Activated CD4-positive, alpha-beta T cell treated with anti-CD3 and anti-CD28 coated beads, Interleukin-2, amount 10 ng/mL, durations not matched to agents 24 days and 14 days (primary cell): ENCODE data around the gene TRPM4. TPM values are rescaled to one million over a fixed set of nuclear protein-coding genes. Genes with fewer than 3 reads are reported as not detected.
A peak's percentile ranks its signal among the peaks of the same experiment; 100 is the strongest.
"Not testable (repeated sequence)": the region's sequence is repeated elsewhere in the genome, so short reads cannot be mapped to it uniquely, and the experiment has no call there.

Source experiments
- DNase-seq: peaks from one replicate; pipeline ENCODE4 v3.0.0; 2022
- H3K27ac Mint-ChIP-seq: one replicate; pipeline ENCODE4 v1.8.0; 2022; ENCODE audit warnings: mild to moderate bottlenecking, mixed read lengths
- H3K27me3 Mint-ChIP-seq: one replicate; pipeline ENCODE4 v1.8.0; 2022; ENCODE audit warnings: mixed read lengths
- H3K36me3 Mint-ChIP-seq: one replicate; pipeline ENCODE4 v1.8.0; 2022; ENCODE audit warnings: low read depth, mild to moderate bottlenecking, mixed read lengths
- H3K4me1 Mint-ChIP-seq: one replicate; pipeline ENCODE4 v1.8.0; 2021; ENCODE audit warnings: mixed read lengths
- H3K4me3 Mint-ChIP-seq: one replicate; pipeline ENCODE4 v1.8.0; 2022; ENCODE audit warnings: mild to moderate bottlenecking, moderate library complexity, mixed read lengths
- H3K9me3 Mint-ChIP-seq: one replicate; pipeline ENCODE4 v1.8.0; 2021; ENCODE audit warnings: mixed read lengths
- intact Hi-C: fragments of 100-400 bp; cut with micrococcal nuclease; formaldehyde crosslinking; loops from one replicate; pipeline ENCODE4 v1.15.1; 2023
- total RNA-seq: library from RNA; stranded (reverse); gene quantifications from 2 replicates; pipeline ENCODE4 v1.2.3, GENCODE V29; 2022

The TRPM4 gene
- total RNA-seq, 1 donor from 2014 or later, result 1.4 TPM

DNA sequence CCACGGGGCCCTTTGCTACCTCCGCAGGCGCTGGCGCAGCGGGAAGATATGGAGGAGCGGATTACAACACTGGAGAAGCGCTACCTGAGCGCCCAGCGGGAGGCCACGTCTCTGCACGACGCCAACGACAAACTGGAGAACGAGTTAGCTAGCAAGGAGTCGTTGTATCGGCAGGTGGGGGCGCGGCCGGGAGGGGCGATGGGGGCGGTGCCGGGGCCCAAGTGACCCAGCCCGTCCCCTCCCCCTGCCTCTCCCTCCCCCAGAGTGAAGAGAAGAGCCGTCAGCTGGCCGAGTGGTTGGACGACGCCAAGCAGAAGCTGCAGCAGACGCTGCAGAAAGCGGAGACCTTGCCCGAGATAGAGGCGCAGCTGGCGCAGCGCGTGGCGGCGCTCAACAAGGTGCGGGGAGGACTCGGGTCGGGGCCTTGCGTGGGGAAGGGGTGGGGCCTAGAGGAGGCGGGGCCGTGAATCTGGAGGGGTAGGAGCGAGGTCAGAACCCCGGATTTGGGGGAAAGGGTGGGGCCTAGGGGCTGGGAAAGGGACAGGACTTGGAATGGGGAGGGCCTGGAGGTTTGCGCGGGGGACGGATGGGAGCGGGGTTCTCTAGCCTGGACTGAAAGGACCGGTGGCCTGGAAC is 24.5 kb upstream of the TRPM4 start:
- Mint-ChIP-seq H3K4me1 (peaks cover 17% of the 10 kb centered on the region), H3K27ac (no peak overlapping the region), H3K9me3 (no peaks in the 10 kb centered on the region), H3K27me3 (peaks cover 3% of the 10 kb centered on the region), H3K4me3 (peak overlapping the region; percentile 82), H3K36me3 (no peaks in the 10 kb centered on the region)
- intact Hi-C loops, result loop anchor here (2.0 kb wide), 1 partner anchor 16 kb away; no protein-coding TSS in a partner anchor
- peak; percentile 86 for DNase-seq

DNA sequence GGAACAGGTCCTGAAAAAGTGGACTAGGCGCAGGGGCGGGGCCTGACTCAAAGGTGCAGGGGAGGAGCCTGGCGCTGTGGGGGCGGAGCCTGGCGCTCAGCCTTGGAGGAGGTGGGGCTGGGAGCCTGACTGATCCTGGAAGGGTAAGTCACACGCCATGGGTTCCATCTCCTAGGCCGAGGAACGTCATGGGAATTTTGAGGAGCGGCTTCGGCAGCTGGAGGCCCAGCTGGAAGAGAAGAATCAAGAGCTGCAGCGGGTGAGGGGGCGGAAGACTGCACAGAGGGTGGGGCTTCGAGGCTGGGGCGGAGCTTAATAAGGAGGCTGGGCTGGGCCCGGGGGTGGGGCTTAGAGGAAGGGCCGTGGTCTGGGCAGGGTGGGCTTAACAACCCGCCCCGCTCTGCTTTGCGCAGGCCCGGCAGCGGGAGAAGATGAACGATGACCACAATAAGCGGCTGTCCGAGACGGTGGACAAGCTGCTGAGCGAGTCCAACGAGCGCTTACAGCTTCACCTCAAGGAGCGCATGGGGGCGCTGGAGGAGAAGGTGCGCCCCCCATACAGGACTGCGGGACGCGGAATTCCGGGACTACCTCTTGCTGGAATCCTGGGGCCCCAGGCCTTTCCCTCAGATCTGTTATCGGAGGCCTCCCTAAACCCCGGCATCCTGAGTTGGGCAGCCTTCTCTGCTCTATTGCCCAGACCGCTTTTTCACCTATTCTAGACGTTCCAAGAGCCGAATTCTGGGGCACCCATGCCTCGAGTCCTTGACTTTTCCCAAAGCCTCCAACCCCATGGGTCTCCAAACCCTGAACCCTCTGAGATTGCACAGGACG is 23.8 kb upstream of the TRPM4 start:
- intact Hi-C loops, result loop anchor here (2.0 kb wide), 1 partner anchor 15 kb away; no protein-coding TSS in a partner anchor
- Mint-ChIP-seq H3K27ac (no peak overlapping the region), H3K9me3 (no peaks in the 10 kb centered on the region), H3K27me3 (peaks cover 3% of the 10 kb centered on the region), H3K36me3 (no peaks in the 10 kb centered on the region), H3K4me3 (peak overlapping the region; percentile 82), H3K4me1 (peaks cover 11% of the 10 kb centered on the region)
- peak; percentile 90 for DNase-seq

DNA sequence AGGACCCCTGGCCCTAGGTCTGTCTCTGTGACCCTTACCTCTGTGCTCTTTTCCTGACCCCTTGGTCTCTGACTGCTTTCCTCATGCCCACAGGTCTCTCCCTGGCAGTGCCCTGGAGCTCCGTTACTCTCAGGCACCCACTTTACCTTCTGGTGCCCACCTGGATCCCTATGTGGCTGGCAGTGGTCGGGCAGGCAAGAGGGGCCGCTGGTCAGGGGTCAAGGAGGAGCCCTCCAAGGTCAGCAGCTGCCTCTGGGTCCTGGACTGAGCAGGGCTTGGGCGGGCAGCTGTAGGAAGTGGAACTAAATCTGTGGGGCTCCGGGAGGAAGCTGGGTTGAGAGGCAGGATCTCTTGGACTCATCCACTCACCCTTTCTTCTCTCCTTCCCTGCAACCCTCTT is 21.9 kb upstream of the TRPM4 start:
- no peaks in the 10 kb centered on the region for H3K9me3 Mint-ChIP-seq
- intact Hi-C loops, result no loop called here
- H3K27me3 Mint-ChIP-seq, result peaks cover 3% of the 10 kb centered on the region
- H3K4me1 Mint-ChIP-seq, result peaks cover 9% of the 10 kb centered on the region
- H3K36me3 Mint-ChIP-seq, result no peaks in the 10 kb centered on the region
- no peak for DNase-seq
- H3K27ac Mint-ChIP-seq, result no peak overlapping the region
- no peak overlapping the region for H3K4me3 Mint-ChIP-seq

DNA sequence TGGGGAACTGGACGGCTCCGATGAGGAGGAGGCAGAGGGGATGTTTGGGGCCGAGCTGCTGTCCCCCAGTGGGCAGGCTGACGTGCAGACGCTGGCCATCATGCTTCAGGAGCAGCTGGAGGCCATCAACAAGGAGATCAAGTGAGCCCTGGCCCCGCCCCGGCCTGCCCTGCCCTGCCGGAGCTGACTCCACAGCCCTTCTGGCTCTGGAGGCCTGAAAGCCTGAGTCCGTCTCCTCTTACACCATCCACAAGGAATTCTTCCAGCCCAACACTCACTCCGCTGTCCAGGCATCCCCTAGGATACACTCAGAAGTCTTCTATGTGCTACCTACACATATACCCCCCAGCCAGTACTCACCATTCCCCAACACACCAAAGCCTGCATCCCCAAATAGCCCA is 20.8 kb upstream of the TRPM4 start:
- H3K27ac Mint-ChIP-seq, result no peak overlapping the region
- intact Hi-C loops, result no loop called here
- peaks cover 11% of the 10 kb centered on the region for H3K4me1 Mint-ChIP-seq
- DNase-seq, result no peak
- no peaks in the 10 kb centered on the region for H3K36me3 Mint-ChIP-seq
- H3K27me3 Mint-ChIP-seq, result peaks cover 3% of the 10 kb centered on the region
- no peaks in the 10 kb centered on the region for H3K9me3 Mint-ChIP-seq
- H3K4me3 Mint-ChIP-seq, result no peak overlapping the region

DNA sequence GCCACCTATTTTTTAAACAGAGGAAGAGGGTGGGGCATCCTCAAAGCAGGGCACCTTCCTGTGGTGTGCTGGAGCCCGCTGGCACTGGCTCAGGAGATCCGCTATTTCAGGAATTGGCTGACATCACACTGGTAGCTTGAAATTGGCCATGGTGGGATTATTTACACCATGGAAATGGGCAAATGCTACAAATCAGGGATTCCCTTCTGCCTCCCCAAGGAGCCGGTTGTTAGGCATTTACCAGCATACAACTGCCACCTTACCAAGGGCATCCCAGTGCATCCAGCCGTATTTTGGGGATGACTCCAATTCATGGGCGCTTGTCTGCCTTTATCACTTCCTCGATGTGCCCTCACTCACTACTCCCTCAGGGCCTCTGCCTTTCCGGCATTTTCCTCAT is 16.6 kb upstream of the TRPM4 start:
- DNase-seq, result no peak
- H3K9me3 Mint-ChIP-seq, result no peaks in the 10 kb centered on the region
- no peaks in the 10 kb centered on the region for H3K36me3 Mint-ChIP-seq
- peaks cover 6% of the 10 kb centered on the region for H3K27me3 Mint-ChIP-seq
- intact Hi-C loops, result no loop called here
- no peak overlapping the region for H3K4me3 Mint-ChIP-seq
- H3K4me1 Mint-ChIP-seq, result peaks cover 19% of the 10 kb centered on the region
- H3K27ac Mint-ChIP-seq, result no peak overlapping the region

DNA sequence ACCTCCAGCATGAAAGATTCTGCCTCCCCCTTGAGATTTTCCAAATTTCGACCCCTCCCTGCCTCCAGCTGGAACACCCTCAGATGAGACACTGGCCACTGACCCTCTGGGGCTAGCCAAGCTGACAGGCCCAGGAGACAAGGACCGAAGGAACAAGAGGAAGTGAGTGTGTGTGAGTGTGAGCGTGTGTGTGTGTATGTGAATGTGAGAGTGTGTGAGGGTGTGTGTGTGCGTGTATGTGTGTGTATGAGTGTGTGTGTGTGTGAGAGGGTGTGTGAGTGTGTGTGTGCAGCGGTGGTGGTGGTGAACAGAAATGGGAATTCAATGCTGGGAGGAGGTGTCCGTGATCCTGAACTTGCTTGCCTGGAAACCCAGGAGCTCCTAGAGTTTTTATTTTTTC is 16.2 kb upstream of the TRPM4 start:
- peak overlapping the region; percentile 3 for H3K4me3 Mint-ChIP-seq
- H3K9me3 Mint-ChIP-seq, result no peaks in the 10 kb centered on the region
- H3K36me3 Mint-ChIP-seq, result no peaks in the 10 kb centered on the region
- intact Hi-C loops, result no loop called here
- no peak overlapping the region for H3K27ac Mint-ChIP-seq
- no peak for DNase-seq
- H3K27me3 Mint-ChIP-seq, result peaks cover 8% of the 10 kb centered on the region
- peaks cover 18% of the 10 kb centered on the region for H3K4me1 Mint-ChIP-seq

DNA sequence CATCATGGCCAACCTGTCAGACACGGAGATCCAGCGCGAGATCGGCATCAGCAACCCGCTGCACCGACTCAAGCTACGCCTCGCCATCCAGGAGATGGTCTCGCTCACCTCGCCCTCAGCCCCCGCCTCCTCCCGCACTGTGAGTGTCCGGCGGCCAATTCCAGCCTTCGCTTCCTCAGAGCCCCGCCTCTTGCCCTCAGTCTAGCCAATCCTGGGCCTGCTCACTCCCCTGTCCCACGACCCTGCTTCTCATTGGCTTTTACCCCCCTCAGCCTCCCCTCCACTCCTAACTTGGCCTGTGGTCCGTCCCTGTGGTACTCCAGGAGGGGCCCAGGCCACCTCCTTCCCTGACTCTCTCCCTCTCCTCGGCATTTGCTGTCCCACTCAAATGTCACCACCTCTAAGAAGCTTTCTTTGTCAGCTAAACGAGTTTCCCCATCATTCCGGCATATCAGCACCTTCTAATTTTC is 14.7 kb upstream of the TRPM4 start:
- Mint-ChIP-seq H3K36me3 (no peaks in the 10 kb centered on the region), H3K27ac (peak overlapping the region; percentile 67)
- intact Hi-C loops, result loop anchor here (2.0 kb wide), 1 partner anchor 24 kb away; the partner anchor contains the start of genes C19orf73 and PPFIA3

DNA sequence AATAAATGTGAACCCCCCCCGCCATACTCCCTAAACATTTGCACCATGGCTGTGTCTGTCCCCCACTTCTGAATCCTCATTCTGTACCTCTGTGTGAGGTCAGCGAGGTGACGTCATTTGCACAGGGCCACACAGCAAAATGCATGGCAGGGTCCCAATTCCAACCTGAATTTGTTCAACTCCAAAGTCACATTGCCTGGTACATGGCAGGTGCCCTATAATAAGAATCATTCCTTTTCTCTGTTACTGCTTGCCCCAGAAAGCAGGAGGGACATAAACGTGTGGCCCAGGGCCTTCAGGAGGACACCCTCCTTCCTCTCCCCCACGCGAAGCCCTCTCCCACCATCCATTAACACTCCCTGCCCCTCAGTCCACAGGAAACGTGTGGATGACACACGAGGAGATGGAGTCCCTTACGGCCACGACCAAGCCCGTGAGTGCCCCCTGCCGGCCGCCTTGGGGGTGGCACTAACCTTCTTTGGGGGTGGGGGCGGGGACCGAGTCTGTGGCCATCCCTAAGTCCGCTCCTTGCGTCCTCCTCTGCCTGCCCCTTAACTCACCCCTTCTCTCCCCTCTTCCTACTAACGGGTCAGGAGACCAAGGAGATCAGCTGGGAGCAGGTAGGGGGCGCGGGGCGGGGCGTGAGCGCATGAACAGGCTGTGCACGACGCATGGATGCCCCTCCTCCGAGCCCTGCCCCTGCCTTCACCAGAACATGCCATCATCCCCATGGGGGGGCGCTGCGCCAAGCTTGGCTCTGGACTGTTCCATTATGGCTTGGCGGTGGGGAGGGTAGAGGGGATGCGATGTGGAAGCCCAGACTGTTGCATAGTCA is 11.8 kb upstream of the TRPM4 start:
- peak; percentile 93 for DNase-seq
- Mint-ChIP-seq H3K27ac (peak overlapping the region; percentile 73), H3K4me1 (peaks cover 29% of the 10 kb centered on the region), H3K36me3 (no peaks in the 10 kb centered on the region), H3K4me3 (peak overlapping the region; percentile 60), H3K27me3 (peaks cover 39% of the 10 kb centered on the region), H3K9me3 (no peaks in the 10 kb centered on the region)
- intact Hi-C loops, result loop anchor here (1.0 to 5.0 kb wide), 2 partner anchors 48 to 68 kb away; no protein-coding TSS in a partner anchor

More for the DNA sequence above, 14.7 kb upstream of the TRPM4 start:
- peak; percentile 93 for DNase-seq
- H3K9me3 Mint-ChIP-seq, result no peaks in the 10 kb centered on the region
- H3K27me3 Mint-ChIP-seq, result peaks cover 21% of the 10 kb centered on the region
- peak overlapping the region; percentile 93 for H3K4me3 Mint-ChIP-seq
- H3K4me1 Mint-ChIP-seq, result peaks cover 19% of the 10 kb centered on the region

DNA sequence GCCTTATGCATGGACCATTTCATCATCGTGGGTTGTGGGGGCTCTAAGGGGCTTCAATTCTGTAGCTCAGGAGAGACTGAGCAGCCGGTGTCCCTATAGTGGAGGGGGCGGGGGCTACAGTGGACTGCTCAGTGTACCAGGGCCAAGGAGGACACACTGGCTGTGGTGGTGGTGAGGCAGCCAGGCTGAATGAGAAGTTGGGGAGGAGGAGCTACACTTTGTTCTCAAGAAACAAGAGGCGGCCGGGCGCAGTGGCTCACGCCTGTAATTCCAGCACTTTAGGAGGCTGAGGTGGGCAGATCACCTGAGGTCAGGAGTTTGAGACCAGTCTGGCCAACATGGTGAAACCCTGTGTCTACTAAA is 11.2 kb upstream of the TRPM4 start:
- not testable (repeated sequence) for DNase-seq, H3K9me3 Mint-ChIP-seq, H3K27ac Mint-ChIP-seq, H3K36me3 Mint-ChIP-seq
- intact Hi-C loops, result loop anchor here (5.0 kb wide), 1 partner anchor 69 kb away; no protein-coding TSS in a partner anchor
- Mint-ChIP-seq H3K4me3 (peak overlapping the region; percentile 60), H3K4me1 (peaks cover 28% of the 10 kb centered on the region), H3K27me3 (peaks cover 40% of the 10 kb centered on the region)

DNA sequence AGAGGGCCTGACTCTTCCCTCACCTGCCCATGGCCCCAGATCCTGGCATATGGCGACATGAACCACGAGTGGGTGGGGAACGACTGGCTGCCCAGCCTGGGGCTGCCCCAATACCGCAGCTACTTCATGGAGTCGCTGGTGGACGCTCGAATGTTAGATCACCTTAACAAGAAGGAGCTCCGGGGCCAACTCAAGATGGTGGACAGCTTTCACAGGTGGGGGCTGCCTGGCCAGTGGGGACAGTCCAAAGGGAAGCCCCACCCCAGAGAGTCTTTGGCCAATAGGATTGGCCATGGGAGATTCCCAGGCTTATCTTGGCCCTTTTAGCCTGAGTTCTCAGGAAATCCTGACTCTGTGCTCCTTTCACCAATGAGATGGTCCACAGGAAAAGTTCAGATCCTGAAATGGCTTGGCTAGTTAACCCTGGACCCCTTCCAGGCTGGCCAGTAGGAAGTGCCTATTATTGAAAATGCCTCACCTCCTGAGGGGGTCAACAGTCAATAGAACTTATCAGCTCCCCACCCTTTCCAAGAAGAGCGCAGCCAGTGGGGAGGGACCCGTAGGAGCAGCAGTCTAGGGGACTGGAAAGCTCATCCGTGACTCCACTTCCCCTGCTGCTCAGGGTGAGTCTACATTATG is 9.4 kb upstream of the TRPM4 start:
- H3K27ac Mint-ChIP-seq, result no peak overlapping the region
- H3K36me3 Mint-ChIP-seq, result peaks cover 2% of the 10 kb centered on the region
- H3K4me3 Mint-ChIP-seq, result peak overlapping the region; percentile 55
- peaks cover 51% of the 10 kb centered on the region for H3K27me3 Mint-ChIP-seq
- peaks cover 23% of the 10 kb centered on the region for H3K4me1 Mint-ChIP-seq
- intact Hi-C loops, result loop anchor here (2.0 to 5.0 kb wide), 2 partner anchors 15 to 71 kb away; no protein-coding TSS in a partner anchor
- DNase-seq, result no peak
- peaks cover 4% of the 10 kb centered on the region for H3K9me3 Mint-ChIP-seq

DNA sequence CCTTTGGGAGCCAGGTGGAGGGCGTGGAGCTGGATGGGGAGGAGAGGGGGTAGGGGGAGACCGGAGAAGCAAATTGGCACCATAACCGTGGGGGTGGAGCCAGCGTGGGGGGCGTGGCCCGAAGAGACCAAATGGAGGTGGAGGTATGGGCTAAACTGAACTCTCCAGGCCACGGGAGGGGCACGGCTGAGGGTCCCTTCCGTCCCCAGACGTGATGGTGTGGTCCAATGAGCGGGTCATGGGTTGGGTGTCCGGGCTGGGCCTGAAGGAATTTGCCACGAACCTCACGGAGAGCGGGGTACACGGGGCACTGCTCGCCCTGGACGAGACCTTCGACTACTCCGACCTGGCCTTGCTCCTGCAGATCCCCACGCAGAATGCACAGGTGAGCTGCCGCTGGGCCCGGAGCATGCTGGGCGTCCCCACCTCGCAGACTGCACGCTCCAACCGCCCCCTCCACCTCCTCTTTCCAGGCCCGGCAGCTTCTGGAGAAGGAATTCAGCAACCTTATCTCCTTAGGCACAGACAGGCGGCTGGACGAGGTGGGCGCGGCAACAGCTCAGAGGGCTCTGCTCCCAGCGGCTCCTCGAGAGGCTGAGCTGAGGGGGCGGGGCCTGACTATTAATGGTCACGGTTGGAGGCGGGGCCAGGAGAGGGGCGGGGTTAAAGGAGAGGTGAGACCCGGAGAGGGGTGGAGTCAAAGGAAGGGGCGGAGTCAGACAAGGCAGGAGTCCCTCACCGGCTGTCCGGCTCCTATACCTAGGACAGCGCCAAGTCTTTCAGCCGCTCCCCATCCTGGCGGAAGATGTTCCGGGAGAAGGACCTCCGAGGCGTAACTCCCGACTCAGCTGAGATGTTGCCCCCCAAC is 8.6 kb upstream of the TRPM4 start:
- peak; percentile 94 for DNase-seq
- no peak overlapping the region for H3K27ac Mint-ChIP-seq
- peaks cover 6% of the 10 kb centered on the region for H3K9me3 Mint-ChIP-seq
- intact Hi-C loops, result loop anchor here (2.0 to 5.0 kb wide), 2 partner anchors 16 to 72 kb away; no protein-coding TSS in a partner anchor
- H3K4me1 Mint-ChIP-seq, result peaks cover 23% of the 10 kb centered on the region
- peaks cover 59% of the 10 kb centered on the region for H3K27me3 Mint-ChIP-seq
- peak overlapping the region; percentile 90 for H3K4me3 Mint-ChIP-seq
- H3K36me3 Mint-ChIP-seq, result peaks cover 2% of the 10 kb centered on the region

DNA sequence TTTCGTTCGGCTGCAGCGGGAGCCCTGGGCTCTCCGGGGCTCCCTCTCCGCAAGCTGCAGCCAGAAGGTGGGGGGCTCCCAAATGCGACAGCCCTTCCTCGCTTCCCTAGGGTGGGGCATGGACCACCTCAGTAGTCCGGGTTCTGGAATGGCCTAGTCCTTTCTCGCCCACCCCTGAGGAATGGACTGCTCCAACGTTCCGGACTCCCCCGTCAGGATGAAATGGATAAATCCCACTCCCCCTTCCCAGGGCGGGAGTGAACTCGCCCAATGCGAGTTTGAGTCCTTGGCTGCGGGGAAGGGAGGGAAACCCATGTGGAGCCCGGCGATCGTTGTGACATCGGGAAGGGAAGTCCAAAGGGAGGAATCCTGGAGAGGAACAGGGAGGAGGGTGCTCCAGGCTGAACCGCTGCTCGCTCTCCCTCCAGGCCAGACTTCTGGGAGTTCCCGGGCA is 7.9 kb upstream of the TRPM4 start:
- intact Hi-C loops, result loop anchor here (2.0 to 5.0 kb wide), 3 partner anchors 17 to 72 kb away; no protein-coding TSS in a partner anchor
- Mint-ChIP-seq H3K36me3 (peaks cover 2% of the 10 kb centered on the region), H3K9me3 (peaks cover 7% of the 10 kb centered on the region), H3K27ac (no peak overlapping the region), H3K27me3 (peaks cover 65% of the 10 kb centered on the region), H3K4me3 (peak overlapping the region; percentile 90), H3K4me1 (peaks cover 23% of the 10 kb centered on the region)
- DNase-seq, result no peak
